ENCODE measurements around the gene CYP4B1.

Gene CYP4B1

GRCh38 chr1:46797696-46798470, 963 bp upstream of the CYP4B1 start:
- DNase-seq = no peak

- DNase-seq = no peak
Observed at GRCh38 chr1:46800742-46801141, 1.9 kb downstream of the CYP4B1 start.

DNA sequence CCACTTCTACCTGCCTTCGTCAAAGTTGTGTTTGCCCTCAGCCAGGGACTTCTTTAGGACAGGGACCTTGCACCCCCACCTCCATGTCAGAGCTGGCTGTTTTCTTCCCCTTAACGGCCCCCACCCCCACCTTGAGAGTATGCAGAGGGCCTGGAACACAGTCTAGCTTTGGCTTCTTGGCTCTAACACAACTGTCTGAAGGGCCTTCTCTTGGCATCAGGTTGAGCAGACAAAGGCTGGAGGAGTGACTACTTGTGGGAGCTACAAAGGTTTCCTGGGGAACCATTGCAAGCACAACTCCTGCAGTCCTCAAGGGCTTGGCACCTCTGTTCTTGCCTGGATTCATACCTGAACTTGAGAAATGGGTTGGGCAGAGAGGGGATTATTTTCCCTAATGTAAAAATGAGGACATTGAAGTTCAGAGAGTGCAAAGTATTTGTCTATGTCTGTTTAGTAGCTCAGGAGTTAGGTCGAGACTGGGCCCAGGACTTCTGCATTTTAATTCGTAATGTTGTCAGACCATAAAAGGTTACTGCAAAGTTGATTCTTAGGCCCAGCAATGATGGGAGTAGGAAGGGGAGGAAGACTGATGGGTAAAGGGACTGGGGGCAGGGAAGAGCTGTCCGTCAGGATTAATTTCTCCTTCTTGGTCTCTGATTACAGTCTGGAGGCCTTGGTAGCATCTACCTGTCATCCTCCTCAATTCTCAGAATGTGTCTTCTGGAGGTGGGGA, 2.6 kb downstream of the CYP4B1 start:
- no peak for DNase-seq

GRCh38 chr1:46802081-46802480, 3.2 kb downstream of the CYP4B1 start:
- no peak for DNase-seq

DNA sequence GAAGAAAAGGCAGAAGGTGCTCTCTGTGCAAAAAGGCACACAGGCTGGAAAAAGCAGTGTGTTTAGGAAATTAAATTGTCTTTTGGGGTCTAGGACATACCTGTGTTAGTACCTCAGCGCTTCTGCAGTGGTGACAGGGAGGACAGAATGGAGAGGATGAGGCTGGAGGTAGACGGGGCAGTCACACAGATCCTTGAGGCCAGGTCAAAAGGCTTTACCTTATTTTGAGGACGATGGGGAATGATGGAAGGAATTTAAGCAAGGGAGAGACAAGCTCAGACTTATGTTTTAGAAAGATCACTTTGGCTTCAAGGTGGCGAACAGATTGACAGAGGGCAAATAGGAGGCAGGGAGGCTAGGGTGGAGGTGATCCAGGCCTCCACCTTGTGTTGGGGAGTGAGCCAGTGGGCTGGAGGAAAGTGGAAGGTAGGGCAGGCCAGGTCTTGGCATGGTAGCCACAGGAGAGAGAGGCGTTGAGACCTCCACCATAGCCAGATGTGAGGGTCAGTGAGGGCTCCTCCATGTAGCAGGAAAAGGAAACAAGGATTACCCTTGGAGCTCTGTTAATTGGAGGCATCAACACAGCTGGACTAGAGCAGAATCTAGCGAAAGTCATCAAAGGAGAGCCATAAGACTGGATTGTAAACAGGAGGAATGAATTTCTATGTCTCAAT, 4.2 kb downstream of the CYP4B1 start:
- no peak for DNase-seq

- no peak for DNase-seq
Observed at GRCh38 chr1:46804027-46804889, 5.4 kb downstream of the CYP4B1 start.

- no peak for DNase-seq
Observed at GRCh38 chr1:46804926-46805325, 6.1 kb downstream of the CYP4B1 start.

- no peak for DNase-seq
Observed at GRCh38 chr1:46805755-46806154, 6.9 kb downstream of the CYP4B1 start.

DNA sequence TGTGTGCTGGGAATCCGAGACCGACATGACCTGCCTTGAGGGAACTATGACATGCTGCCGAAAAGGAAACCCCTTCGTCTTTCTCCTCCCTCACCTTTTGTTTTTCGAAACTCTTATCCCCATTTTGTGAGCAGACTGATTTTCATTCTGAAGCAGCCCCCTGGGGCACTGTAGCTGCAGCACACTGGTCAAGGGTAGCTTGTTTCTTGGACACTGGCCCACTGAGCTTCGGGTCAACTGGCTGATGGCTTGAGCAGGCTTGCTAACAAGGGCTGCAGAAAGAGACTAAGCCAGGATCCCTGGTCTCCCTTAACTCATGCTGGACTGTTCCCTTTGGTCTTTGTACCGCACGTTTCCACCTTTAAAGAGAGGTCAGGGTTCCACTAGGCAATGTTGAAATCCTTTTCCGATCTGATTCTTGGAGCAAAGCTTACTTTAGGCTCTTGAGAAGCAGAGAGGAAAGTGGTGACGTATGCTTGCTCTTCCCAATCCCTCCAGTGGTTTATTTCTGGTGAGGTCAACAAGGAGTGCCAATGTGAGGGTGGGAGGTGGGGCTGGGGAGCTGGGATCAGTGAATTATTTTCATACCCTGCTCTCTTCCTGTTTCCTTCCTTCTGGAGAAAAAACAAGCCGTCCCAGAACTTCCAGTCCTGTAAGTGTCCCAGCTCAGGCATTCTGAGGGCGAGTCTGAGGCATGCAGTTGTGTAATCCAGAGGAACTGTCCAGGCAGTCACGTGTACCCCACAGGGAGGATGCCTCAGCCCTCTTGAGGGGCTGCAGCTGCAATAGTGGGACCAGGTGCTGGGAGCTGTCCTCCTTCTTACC, 7.6 kb downstream of the CYP4B1 start:
- no peak for DNase-seq

- no peak for DNase-seq
Observed at GRCh38 chr1:46807046-46807972, 8.5 kb downstream of the CYP4B1 start.

DNA sequence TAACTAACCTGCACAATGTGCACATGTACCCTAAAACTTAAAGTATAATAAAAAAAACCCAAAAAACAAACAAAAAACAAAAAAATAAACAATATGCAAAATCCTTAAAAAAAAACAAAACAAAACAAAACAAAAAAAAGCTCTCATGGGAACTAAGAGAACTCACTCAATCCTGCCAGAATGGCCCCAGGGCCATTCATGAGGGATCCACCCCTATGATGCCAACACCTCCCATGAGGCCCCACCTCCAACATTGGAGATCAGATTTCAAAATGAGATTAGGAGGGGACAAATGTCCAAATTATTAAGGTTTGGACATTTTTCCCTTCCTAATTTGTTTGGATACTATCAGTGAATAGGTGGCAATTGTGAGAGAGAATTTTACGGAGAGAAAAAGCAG, 10.2 kb downstream of the CYP4B1 start:
- no peak for DNase-seq

DNA sequence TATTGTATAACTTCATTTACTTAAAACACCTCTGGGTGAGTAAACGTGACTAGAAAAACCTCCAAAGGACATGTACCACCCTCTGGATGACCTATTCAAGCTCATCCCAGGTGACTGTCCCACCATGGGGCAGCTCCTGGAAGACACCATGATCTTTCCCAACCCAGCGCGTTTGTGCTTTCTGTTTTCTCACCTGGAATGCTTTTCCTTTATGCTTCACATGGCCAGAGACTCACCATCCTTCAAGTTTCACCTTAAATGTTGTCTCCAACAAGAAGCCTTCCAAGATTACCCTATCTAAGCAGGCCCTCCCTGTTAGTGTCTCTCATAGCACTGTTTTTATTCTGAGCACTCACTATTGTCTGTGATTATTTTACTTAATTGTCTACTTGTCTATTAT, 11.1 kb downstream of the CYP4B1 start:
- no peak for DNase-seq

DNA sequence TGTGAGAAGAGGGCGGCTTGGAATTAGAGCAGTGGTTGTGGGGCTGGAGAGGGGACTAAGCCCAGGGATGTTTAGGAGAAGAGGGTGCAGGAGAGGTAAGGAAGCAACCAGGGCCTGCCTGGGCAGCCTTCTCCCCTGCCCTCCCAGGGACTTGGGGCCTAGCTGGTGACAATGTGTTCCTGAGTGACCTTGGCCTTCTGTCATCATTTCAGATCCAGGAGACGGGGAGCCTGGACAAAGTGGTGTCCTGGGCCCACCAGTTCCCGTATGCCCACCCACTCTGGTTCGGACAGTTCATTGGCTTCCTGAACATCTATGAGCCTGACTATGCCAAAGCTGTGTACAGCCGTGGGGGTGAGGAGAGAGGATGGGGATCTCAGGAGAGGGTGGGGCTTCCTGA, 11.8 kb downstream of the CYP4B1 start:
- DNase-seq = no peak

DNA sequence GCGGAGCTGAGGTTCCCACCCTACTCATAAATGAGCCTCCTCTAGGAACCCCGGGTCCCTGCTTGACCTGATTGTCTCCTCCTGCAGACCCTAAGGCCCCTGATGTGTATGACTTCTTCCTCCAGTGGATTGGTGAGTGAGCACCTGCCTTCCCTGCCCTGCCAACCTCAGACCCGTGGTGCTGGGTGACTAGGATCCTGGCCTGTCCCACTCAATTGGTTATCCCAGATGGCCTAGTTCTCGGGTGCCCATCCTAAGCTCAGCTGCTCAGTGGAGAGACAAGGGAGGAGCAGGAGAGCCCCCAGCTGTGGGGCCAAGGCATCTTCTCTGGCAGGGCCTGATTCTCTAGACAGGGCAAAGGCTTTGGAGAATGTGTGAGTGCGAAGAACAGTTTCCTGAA, 12.2 kb downstream of the CYP4B1 start:
- DNase-seq = no peak

DNA sequence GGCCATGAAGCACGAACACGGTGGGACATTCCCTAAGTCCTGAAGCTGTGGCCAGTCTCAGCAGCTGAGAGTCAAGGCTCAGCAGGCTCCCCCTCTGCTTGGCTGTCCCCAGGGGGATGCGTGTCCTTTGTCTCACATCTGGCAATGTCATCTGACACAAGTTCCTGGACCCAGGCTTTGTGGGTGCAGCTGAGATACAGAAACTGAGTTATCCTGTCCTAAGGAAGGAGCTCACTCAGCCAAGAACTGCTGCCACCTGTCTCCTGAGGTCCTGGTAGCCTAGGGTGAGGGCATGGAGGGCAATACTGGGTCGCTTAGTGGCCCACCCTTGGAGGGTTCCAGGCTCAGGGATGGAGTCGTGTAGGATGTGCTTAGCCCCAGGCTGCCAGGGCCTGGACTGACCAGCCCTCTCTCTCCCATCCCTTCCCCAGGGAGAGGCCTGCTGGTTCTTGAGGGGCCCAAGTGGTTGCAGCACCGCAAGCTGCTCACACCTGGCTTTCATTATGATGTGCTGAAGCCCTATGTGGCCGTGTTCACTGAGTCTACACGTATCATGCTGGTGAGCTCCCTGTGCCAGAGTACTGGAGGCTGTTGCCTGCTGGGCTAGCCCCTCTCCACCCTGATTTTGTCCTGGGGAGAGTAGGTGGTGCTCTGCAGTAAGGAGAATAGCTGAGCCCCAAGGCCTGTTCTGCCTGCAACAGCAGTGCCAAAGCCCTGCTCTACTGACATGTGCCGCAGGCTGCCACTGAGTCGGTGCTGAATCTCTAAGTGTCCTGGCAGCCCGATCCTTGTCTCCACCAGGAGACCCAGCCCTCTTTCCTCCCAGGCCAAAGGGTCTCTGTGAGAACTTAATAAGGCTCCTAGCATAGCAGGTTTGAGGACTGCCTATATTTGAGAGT, 13.5 kb downstream of the CYP4B1 start:
- peak; percentile 11 for DNase-seq

DNA sequence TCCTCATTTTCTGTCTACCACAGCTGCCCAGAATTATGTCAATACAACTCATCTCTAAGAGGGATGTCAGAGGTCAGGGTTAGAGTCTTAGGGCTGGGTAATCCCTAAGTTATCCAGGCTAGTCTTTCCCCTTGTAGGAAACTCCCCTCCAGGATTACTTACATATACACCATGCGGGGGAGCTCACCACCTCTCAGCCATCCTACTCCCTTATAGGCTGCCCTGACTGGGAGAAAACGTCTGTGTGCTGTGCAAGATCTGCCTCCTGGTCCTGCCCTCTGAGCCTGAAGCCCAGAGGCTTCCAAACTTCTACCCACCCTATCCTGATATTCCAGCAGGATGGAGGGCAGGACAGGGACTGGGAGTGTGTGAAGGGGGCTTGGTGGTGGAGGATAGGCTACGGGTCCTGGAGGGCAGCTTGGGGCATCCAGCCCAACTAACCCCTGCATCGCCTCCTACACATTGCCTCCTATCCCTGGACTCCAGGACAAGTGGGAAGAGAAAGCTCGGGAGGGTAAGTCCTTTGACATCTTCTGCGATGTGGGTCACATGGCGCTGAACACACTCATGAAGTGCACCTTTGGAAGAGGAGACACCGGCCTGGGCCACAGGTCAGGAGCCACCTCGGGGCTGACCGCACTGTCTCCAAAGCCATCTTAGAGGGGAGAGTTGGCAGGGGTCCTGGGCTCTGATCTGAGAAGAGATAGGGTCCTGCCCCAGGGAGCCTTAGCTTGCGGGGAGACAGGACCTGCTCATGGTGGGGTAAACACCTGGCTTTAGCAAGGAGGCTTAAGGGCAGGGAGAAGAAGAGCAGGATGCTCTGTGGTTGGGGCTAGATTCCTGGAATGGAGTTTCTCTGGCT, 14.4 kb downstream of the CYP4B1 start:
- DNase-seq = no peak

DNA sequence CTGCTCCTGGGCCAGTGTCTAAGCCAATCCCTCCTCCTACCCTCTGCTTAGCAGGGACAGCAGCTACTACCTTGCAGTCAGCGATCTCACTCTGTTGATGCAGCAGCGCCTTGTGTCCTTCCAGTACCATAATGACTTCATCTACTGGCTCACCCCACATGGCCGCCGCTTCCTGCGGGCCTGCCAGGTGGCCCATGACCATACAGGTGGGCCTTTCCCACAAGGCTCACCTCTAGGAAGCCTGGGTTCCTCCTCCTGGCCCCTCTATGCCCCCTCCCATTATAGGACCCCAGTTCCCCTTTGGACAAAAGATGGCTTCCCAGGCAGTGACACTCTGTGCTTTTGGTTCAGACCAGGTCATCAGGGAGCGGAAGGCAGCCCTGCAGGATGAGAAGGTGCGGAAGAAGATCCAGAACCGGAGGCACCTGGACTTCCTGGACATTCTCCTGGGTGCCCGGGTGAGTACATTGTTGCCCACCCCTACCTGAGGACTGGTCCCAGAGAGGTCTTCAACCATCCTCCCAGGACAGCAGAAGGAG, 15.1 kb downstream of the CYP4B1 start:
- no peak for DNase-seq

DNA sequence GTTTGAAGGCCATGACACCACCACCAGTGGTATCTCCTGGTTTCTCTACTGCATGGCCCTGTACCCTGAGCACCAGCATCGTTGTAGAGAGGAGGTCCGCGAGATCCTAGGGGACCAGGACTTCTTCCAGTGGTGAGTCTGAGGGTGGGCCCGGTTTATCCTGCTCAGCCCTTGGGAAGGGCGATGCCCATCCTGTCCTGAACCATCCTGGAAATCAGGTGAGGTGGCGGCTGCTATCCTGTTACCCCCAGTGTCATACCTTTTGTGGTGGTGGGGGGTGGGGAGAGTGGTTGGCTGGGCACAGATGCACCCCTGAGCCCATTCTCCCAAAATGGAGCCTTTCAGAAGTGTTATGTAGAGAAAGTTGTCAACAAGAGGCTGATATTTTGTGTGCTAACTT, 16.3 kb downstream of the CYP4B1 start:
- DNase-seq = no peak

DNA sequence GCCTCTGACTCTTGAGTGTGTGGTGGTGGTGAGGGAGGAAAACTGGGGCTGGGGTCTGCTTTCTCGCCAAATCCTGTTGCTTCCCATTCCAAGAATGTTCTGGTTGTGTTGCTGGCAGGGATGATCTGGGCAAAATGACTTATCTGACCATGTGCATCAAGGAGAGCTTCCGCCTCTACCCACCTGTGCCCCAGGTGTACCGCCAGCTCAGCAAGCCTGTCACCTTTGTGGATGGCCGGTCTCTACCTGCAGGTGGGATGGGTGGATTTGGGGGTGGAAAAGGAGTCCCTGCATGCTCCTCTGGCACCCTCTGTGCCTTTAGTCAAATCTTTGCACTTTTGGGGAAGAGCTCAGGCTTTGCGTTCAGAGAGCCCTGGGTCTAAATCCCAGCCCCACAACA, 18.1 kb downstream of the CYP4B1 start:
- DNase-seq = no peak
